HG03139 (cell line): ENCODE results near the gene COL24A1.
"Not testable (repeated sequence)": the region's sequence is repeated elsewhere in the genome, so short reads cannot be mapped to it uniquely, and the experiment has no call there.

Experiments
- ATAC-seq: cut with Tn5 transposase; IDR thresholded peaks from one replicate; pipeline ENCODE4 v1.9.1; 2021; ENCODE audit not compliant: unreplicated experiment

Gene COL24A1

DNA sequence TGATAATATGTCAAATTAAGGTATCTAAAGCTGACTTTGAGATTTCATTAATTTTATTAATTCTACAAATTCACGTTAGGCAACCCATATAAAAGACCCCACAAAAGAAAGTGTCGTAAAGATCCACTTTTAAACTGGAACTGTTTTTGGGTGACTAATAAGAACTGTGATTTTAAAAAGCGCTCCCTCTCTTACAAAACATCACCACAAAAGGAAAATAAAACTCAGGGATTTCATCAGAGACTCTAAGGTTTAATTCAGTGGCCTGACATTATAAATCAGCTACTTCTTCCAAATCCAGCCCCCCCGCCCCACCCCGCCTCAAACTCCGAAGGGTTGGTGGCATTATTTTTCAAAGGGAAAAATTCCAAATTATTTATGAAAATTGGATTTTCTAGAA is 2.7 kb downstream of the COL24A1 start:
- ATAC-seq: no peak

DNA sequence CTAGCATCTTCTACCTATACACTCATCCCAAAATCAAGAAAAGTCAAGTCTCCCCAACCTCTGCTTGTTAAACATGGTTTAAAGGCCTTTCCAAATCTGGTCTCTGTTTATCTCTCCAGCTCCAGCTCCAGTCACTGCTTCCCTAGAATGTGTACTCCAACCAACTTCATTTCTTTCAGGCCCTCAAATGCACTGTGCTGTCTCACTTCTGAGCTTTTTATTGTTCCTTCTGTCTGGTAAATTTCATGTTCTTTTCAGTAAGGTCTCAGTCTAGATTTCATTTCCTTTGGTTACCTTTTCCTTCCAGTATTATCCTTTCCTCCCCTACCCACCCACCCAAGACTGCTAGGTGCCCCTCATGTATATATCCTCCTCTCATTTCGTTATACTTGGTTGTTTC is 3.7 kb downstream of the COL24A1 start:
- no peak for ATAC-seq

DNA sequence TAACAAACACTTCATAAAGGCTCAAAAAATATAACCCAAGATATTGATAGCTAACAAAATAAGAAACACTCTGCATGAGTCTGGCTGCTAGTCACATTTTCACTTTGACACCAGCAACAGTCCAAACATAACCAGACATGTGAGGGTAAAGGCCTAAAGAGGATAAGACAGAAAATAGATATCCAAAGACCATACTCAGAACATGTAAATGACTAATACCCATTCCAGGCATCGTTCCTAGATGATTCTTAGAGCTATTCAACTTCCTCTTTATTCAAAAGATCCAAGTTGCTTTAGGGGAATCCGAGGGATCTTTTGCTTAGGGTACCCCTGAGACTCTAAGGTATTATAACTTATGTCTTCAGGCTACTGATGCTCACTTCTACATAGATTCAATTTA is 5.1 kb downstream of the COL24A1 start:
- ATAC-seq: no peak

DNA sequence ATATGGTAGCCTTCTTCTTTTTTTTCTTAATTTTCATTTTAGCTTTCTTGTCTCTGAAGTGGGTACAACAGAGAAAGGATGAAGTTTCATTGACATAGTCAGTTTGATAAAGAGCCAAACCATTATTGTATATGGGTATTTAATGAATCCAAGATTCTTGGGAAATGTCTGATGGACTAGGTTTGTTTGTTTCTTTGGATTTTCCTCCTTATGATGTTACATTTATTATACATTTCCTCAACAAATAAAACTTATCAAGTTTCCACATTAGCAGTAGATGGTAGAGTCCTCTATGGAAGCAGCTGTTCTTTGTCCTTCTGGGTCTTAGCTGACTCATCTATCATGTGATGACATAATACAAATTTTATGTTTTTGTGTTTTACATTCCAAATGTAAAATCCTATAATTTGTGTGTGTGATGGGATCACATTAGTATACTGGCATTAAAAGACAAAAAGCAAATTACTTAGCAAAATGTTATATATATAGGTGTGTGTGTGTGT is 6.0 kb downstream of the COL24A1 start:
- ATAC-seq: no peak

DNA sequence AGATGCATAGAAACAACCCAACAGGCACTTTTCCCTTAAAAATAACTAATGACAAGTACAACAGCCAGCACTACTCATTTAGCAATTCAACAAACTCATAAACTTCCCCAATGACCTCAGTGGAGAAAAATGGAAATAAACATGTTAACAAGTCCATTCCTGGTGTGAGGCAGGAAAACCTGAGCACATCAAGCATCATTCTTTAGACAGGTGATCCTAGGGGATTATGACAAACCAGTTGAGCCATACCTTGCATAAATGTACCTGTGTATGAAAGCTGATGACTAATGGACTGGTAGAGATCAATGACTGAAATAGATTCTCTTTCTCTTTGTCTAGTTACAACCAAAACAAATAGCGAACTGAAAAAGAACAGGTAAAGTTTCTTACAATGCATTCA is 7.0 kb downstream of the COL24A1 start:
- no peak for ATAC-seq

DNA sequence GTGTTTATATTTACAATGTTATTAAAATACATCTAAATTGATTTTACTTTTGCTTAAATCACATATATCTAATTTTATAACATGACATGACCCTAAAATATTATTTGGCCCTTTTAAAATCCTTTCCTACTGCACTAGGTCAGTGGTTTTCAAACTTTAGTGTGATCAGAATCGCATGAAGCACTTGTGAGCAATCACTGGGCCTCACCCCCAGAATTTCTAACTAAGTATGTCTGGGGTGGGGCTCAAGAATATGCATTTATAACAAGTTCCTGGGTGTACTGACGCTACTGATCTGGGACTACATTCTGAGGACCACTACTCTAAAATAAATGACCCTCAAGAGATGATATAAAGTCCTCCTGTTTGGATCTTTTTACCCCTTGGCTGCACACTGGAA is 8.8 kb downstream of the COL24A1 start:
- ATAC-seq: no peak

DNA sequence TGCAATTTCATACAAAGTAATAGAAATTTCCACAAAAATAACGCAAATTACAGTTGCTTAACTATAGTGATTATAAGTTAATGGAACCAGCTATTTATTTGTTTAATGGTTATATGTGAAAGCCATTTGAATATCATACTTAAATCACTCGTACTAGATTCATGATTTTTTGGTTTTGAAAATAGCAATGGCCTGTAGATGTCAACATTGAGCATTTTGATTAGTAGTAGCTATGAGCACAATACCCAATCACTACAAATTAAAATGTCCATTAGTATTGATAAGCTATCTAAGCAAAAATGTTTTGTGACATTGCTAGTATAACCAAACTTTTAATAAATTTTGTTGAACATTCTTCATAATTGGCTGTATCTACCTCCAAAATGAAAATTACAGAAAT is 10.0 kb downstream of the COL24A1 start:
- no peak for ATAC-seq

DNA sequence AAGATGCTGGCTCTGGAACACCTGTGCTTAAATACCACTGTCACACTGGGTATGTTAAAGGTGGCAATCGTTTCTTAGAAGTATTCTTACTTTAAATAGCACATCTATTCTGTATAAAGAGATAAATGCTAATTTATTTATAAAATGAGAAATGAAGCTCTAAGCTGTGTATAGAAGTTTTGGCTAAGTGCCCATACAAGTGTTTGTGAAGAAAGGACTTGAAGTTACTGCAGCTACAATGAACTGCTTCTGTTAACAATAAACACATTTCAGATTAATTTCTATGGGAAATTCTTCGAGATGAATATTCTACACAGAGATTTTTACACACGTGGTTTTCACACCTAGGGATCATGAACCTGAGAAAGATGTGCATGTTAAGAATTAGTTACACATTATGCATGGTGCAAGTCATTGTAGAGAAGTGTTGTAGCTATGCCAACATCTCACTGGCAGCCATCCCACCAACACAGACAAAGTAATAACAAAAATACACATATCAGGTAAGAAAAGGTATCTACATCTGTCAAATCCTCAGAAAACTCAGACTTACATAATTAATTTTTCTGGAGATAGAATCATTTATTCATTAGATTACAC is 16.2 kb downstream of the COL24A1 start:
- no peak for ATAC-seq

DNA sequence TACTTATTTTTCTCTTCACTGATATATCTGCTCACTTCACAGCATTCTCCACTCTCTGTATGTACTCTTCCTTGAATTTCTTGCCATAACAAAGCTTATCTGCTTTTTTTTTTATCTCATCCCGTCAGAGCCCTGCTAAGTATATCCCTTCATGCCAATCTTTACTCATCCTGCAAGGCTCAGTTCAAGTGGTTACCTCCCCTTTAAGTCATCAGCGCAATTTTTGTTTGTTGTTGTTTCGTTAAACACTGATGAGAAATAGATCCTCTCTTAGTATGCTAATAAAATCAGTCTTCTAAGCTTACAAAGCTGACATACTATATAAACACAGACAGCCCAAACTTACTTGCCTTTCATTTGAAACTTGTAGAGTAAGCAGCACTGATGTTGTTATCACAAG is 17.8 kb downstream of the COL24A1 start:
- ATAC-seq: no peak

DNA sequence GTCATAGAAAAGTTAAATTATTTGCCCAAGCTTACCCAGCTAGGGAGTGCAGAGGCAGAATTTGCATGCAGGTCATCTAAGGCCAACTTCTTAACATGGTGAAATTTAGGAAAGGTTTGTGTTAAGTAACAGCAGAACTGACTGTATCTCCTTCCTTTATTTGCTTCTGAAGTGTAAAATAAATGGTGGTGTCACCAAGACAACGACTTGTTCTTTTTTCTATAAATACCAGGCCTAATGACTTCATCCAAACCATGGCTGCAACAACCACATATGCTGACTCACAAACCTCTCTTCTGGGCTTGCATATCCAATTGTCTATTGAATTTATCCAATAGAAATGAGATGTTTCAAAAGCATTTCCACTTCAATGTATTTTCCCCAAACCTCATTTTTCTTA is 19.1 kb downstream of the COL24A1 start:
- no peak for ATAC-seq

DNA sequence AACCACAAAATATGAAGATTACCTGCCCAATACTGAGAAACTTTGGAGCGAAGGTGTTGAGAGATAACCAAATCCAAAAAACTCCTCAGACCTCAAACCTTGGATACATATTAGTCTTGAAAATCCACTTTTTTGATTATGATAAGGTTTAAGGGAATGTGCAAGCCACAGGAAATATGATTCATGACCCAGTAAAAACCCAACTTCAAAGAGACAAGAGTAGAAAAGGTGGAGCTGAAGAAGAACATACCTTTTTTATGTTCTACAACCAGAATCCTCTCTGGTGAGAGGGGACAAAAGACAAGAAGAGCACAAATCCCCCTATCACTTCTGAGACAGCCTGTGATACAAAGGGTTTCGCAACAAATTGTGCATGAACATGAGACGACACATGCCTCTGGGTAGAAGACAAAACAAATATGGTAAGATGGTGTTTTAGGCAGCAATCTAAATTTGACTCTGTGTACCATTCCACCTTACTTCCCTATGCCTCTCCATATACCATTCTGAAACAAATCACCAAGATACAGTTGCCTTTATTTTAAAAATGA is 37.3 kb downstream of the COL24A1 start:
- ATAC-seq: no peak

DNA sequence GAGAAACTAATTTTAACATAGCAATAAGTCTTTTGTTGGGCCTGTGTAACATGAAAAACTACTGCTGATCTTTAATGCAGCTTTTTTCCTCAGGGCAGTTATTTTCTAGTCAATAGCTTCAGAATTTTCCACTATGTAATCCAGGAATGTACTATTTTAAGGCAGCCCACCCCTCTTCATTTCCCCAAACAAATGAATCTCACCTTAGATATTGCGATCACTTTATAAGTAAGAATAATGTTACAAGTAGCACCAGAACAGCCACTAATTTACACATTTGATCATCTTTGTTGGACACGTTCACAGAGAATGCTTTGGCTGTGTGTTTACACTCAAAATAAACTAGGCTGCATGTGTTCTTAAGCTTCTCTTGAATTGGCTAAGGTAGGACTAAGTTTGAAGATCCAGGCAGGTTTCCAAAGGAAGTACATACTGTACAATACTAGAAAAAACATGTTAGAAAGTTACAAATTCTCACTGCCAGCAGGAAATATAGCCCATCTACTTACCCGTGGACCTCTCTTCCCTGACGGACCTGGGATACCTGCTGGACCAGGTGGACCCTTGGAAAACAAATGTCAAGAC is 41.7 kb downstream of the COL24A1 start:
- no peak for ATAC-seq

DNA sequence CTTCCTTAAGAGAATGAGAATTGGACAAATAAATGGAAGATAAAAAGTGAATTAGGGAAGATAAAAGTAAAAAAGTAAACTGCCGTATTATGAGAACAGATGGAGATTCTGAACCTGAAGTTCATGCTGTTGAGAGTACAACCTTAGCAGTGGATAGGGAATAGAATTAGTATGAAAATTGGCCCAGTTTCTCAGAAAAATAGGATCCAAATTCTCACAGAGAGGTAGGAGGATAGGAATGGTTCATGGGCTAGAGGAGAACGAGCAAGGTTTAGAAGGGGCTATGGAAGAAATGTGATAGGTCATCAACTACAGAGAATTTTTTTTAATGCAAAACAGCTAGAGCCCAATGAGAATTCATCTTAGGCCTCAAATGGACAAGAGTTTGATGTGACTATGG is 42.3 kb downstream of the COL24A1 start:
- no peak for ATAC-seq

DNA sequence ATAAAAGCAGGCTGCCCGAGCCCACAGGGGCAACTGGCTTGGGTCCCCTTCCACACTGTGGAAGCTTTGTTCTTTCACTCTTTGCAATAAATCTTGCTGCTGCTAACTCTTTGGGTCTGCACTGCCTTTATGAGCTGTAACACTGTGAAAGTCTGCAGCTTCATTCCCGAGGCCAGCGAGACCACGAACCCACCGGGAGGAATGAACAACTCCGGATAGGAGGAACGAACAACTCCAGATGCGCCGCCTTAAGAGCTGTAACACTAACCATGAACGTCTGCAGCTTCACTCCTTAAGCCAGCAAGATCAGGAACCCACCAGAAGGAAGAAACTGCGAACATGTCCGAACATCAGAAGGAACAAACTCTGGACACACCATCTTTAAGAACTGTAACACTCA is 45.0 kb downstream of the COL24A1 start:
- not testable (repeated sequence) for ATAC-seq

DNA sequence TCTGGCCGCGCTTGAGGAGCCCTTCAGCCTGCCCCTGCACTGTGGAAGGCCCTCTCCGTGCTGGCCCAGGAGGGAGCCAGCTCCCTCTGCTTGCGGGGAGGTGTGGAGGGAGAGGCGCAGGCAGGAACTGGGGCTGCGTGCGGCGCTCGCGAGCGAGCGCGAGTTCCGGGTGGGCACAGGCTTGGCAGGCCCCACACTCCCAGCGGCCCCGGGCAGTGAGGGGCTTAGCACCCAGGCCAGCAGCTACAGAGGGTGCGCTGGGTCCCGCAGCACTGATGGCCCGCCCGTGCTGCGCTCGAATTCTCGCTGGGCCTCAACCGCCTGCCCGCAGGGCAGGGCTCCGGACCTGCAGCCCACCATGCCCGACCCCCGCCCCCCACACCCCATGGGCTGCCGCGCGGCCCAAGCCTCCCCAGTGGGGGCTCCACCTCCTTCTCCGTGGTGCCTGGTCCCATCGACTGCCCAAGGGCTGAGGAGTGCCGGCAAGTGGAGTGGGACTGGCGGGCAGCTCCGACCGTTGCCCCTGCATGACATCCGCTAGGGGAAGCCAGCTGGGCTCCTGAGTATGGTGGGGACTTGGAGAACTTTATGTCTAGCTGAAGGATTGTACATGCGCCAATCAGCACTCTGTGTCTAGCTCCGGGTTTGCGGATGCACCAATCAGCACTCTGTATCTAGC is 46.0 kb downstream of the COL24A1 start:
- ATAC-seq: no peak

DNA sequence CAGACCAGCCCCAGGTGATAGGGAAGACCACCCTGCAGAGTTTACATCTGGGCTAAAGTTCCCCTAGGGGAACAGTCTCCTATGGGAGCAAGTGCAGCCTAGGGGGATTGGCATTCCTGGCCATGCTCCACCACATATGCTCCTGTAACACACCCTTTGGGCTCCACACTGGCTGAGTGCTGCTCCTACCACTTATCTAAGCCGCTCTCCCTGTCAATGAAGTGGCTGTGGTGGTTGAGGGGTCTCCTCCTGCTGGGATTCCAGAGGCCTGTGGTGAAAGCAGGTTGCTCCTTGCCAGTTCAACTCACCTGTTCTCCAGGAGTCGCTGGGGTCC is 51.1 kb downstream of the COL24A1 start:
- no peak for ATAC-seq

DNA sequence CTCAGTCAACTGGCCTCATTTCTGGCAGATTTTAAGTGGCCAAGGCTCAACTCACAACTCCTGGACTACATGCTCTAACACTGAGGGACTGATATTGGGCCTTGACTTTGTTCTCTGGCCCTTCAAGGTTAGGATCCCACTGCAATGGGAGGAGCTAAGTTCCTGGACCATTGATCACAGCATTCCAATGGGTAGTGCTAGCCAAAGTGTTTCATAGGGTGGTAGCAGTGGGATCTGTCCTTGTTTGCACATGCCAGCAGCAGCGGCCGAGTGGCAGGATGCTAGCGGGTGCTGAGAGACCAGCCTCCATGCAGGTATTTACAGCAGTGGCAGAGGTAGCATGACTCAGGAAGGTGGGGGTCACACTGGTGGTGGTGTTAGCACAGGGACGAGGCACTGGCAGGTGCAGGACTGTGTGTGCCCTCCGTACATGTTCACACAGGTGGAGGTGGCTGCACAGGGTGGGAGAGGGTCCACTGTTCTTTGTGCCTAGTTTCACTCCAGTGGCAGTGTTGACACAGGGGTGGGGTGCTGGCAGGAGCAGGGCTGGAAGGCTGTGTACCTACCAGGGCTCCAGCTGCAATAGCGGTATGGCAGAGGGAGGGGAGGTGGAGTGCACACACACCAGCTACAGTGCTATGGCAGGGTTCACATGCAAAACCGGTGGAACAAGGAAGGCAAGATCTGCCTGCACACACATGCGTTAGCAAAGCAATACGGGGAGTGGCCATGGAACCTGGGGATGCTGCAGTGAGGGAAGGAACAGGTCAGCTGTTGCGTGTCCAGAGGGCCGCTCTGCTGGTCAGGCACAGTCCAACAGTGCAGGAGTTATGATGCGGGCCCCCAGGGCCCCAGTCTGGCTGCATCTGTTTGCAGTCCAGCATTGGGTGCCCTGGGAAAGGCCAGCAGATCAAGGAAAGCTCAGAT is 51.7 kb downstream of the COL24A1 start:
- ATAC-seq: no peak

DNA sequence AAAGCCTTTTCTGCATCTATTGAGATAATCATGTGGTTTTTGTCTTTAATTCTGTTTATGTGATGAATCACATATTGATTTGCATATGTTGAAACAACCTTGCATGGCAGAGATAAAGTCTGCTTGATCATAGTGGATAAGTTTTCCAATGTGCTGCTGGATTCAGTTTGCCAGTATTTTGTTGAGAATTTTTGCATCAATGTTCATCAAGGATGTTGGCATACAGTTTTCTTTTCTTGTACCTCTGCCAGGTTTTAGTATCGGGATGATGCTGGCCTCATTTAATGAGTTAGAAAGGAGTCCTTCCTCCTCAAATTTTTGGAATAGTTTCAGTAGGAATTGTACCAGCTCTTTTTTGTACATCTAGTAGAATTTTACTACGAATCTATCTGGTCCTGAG is 55.0 kb downstream of the COL24A1 start:
- ATAC-seq: no peak

DNA sequence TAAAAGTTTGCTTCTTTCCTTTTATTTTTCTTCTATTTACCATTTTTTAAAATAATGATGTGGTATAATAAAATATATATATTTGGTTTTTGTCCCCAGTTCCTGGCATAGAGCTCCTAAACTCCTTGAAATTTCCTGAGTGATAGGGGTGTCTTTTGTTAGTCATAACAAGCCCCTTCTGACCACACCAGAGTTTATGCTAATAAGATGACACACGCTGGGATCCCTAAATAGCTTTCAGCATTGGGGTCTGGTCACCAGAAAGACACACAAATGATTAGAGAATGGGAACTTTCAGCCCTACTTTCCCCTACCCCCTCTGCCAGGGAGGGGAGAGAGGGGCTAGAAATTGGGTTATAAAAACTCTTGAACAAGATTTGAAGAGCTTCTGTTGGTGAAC is 56.2 kb downstream of the COL24A1 start:
- no peak for ATAC-seq

DNA sequence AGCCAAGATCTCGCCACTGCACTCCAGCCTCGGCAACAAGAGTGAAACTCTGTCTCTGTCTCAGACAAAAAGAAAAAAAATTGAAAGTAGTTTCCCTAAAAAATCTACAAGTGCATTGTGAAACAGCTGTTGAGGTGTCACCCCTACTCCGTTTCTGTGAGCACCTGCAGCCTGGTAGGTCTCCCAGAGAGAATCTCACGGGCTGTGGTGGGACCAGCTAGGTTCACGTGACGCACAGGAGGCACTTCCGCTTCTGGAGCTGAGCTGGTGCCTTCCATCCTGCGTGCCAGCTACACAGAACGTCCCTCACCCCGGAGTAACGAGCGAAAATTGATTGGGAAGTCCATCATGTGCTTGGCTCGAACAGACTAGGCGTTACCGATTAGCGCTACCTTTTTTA is 66.8 kb downstream of the COL24A1 start:
- no peak for ATAC-seq

DNA sequence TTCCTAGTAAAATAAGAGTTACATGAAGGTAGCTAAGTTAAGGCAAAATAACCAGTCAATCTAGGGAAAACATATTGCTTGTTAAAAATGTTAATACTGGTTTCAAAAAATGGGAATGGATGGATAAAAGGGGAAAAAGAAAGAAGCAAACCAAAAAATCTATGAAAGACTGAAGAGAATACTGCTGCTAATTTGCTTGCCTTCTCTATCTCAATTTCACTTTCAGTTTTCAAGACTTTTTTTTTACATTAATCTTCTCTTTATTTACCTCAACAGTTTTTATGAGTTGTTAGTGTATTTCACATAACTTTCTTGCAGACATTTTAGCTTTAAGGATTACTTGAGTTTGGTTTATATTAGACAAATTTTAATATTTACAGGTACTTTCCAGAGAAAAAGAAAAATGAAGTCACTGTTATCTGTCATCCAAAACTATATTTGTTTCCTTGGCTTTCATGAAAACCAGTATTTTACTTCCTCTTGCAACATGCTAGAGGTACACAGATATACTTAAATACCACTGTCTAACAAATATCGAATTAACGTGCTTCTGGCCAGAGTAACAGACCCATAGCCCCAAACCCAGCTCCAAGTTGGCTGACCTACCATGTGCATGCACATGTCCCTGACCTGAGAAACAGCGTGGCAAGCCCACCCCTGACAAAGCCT is 70.7 kb downstream of the COL24A1 start:
- no peak for ATAC-seq
